HG02840 (cell line): ENCODE measurements around the gene DYNLT4.
"Not testable (repeated sequence)": the region's sequence is repeated elsewhere in the genome, so short reads cannot be mapped to it uniquely, and the experiment has no call there.

ENCODE experiments used
- ATAC-seq: cut with Tn5 transposase; IDR thresholded peaks from one replicate; pipeline ENCODE4 v1.9.1; 2021; ENCODE audit warnings: mild to moderate bottlenecking, moderate library complexity, moderate number of reproducible peaks; ENCODE audit not compliant: unreplicated experiment, low FRiP score

The DYNLT4 gene

DNA sequence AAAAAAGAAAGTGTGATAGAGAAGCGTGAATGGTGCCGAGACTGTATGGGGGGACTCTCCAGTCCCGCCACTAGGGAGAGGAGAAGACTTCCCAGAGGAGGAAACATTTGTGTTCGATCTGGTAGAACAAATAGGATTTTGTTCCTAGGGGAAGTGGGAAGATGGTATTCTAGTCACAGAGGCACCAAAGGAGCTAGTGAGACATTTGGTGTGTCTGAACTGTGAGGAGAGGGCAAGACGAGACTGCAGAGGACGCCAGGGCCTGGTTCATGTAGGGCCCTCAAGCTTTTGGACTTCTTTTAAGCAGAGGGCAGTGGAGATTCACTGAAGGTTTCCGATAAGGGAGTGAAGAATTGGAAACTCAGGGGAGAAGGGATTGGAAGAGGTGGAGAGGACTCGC, 4.1 kb upstream of the DYNLT4 start:
- no peak for ATAC-seq

DNA sequence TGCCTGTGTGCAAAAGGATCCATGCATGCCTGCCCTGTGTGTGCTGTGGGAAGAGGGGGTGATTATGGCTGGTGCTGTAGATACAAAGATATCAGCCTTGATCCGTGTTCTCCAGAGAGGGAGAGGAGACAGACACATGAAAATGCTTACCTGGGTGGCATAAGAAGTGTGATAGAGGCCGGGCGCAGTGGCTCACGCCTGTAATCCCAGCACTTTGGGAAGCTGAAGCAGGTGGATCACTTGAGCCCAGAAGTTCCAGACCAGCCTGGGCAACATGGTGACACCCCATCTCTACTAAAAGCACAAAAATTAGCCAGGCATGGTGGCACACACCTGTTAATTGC, 3.6 kb upstream of the DYNLT4 start:
- not testable (repeated sequence) for ATAC-seq

DNA sequence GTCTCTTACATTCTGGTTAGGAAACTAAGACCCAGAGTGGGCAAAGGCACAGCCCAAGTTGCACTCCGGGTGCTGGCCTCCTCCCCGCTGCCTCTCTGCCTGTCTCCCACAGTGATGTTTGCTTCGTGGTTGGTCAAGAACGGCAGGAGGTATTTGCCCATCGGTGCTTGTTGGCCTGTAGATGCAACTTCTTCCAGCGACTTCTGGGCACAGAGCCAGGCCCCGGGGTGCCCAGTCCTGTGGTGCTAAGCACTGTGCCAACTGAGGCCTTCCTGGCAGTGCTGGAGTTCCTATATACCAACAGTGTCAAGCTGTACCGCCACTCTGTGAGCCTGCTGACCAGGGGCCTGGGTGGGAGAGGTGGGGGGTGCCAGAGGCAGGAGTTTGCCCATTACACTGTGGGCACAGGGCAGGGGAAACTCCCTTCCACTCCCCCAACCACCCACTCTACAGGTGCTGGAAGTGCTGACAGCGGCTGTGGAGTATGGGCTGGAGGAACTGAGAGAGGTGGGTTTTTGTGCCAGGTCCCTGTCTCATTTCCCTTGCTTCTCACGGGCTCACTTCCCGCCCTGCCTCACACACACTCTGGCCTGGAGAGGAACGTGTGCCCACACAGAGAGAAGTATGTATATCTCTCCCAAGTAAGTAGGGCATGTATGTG, 3.1 kb upstream of the DYNLT4 start:
- no peak for ATAC-seq

DNA sequence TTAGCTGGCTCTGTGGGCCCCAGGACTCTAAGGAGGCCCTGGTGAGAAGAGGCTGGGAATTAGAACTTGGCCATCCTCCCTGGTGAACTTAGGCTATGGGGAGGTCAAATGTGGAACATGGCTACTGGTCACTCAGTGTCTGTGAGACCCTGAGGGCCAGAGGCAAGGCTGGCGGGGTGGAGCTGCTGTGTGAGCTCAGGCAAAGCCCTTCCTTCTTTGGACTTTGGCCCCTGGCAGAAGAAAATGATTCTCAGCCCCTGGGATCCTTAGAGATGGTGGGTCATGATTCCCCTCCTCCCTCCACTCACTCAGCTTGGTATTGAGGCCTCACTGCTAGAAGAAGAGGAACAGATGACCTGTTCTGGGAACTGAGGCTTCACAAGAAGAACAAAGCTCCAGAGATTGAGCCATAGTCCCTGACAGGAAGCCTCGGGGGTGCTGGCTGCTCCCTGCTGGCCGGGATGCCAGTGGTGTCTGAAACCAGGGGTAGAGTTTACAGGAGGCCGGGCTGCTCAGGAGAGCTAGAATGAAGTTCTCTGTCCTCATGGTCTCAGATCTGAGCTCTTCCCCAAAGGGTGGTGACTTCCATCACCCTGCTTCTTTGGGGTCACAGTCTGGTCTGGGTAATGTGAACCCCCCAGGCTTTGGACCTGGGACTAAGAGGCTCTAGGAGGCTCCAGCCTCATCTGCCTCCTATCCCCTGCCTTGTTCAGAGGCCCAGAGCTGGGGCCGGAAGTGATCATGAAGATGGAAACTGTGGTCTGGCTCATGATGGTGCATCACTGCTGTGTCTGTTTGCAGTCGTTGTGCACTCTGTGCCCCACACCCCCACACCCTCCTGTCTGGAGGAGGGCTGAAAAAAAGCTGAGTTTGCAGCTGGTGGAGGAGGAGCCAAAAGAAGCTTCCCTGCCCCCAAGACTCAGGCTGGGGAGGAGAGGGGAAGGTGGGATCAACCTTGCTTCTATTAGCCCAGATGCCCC, 2.1 kb upstream of the DYNLT4 start:
- ATAC-seq = peak; percentile 29

DNA sequence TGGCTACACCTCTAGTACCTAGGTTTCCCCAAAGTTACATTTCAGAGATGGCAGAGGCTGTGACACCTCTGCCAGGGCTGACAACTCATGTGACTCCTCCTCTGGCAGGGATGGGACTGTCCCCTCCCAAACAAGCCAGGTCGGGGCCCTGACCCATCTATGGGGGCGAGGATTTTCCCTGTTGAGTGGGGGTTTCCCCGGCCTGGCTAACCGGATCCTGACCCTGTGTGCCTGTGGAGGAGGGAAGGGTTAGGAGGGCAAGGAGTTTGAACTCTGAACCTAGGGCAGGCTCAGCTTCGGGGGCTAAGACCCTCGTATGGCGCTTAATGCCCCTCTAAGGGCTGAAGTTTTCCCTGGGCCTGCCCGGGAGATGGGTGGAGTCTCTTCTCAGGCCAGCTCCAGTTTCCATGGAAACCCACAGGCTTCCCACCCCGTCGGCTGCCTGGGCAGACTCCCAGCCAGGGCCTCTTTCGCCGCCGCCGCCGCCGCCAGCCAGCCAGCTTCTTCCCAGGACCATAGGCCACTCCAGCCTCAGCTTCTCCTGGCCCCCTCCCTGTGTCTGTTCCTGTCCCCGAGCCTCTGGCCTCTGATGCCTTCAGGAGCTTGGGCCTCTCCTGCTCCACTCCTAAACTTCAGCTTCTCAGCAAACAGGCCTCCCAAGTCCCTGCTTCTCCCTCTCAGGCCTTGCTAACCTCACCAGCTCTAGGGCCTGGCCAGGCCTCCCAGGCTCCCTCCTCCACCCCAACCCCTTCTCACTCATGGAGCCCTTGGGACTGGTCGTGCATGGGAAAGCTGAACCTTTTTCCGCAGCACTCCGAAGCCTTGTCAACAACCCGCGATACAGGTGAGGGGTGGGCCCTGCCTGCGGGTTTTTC, 1.1 kb upstream of the DYNLT4 start, which contains the start of gene BTBD19:
Gene BTBD19 (plus strand): TSS at position 461 of the 875 bp plus-strand sequence. CDS start 298 bp downstream, at position 759.
- no peak for ATAC-seq

DNA sequence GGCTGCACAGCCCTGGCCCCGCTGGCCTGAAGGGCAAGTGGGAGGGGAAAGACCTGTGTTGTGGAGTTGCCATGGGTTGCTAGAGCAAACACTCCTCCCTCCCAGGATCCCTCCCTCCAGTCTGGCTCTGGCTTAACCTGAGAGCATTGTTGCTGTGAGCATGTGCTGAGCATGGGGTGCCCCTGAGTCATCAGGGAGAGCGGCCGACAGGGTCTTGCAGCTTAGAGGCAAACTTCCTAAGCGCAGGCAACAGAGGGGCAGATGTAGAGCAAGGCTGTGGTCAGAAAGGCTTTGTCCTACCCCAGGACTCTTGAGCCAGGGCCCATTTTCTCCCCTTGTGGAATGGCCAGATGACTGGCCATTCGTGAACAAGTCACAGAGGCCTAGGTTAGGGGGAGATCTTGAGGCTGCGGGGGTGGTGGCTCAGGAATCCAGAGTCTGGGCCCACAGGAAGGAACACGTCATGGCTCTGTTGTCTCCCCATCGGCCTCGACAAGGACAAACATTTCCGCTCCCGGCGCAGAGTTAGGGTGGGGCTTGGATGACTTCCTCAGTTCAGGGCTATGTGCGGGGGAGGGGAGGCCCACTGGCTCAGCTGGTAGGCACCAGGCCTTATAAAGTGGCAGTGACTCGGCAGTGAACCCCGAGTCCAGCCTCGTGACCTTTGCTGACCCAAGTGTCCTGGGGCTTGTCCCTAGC, 362 bp upstream of the DYNLT4 start:
- no peak for ATAC-seq

DNA sequence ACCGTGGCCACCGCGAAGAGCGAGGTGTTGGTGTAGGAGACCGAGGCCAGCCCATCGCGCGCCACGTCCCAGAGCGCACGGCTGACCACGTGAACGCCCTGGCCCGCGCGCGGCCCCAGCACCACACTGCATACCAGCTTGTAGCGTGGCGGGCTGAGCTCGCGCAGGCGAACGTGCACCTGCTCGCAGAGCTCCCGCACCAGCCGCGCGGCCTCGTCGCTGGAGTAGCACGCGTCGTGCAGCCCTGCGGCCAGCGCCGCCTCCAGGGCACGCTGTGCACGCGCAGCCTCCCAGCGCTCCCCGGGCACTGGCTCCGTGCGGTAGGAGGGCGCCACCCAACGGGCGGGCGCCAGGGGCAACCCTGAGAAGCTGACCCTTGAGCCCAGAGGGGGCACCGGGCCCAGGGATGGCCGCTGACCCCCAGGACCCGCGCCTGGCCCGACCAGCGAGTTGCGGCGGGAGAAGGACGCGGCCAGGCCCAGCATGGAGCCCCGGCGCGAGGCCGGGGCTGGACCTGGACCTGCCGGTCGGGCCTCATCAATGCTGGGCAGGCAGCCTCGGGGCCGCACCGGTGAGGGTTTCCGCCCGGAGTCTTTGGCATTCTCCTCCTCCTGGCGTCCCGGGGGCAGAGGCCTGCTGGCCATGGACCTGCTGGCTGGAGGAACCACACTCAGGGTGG, 987 bp downstream of the DYNLT4 start:
- no peak for ATAC-seq

DNA sequence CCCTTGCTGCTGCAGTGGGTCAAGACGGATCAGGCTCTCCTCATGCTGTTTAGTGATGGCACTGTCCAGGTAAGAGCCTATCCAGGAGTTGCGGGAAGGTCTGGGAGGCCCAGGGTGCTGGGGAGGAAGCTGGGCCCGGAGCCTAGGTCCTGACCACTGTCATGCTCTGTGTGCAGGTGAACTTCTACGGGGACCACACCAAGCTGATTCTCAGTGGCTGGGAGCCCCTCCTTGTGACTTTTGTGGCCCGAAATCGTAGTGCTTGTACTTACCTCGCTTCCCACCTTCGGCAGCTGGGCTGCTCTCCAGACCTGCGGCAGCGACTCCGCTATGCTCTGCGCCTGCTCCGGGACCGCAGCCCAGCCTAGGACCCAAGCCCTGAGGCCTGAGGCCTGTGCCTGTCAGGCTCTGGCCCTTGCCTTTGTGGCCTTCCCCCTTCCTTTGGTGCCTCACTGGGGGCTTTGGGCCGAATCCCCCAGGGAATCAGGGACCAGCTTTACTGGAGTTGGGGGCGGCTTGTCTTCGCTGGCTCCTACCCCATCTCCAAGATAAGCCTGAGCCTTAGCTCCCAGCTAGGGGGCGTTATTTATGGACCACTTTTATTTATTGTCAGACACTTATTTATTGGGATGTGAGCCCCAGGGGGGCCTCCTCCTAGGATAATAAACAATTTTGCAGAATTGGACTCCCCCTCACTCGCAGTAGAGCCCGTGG, 1.7 kb downstream of the DYNLT4 start:
- ATAC-seq = no peak

DNA sequence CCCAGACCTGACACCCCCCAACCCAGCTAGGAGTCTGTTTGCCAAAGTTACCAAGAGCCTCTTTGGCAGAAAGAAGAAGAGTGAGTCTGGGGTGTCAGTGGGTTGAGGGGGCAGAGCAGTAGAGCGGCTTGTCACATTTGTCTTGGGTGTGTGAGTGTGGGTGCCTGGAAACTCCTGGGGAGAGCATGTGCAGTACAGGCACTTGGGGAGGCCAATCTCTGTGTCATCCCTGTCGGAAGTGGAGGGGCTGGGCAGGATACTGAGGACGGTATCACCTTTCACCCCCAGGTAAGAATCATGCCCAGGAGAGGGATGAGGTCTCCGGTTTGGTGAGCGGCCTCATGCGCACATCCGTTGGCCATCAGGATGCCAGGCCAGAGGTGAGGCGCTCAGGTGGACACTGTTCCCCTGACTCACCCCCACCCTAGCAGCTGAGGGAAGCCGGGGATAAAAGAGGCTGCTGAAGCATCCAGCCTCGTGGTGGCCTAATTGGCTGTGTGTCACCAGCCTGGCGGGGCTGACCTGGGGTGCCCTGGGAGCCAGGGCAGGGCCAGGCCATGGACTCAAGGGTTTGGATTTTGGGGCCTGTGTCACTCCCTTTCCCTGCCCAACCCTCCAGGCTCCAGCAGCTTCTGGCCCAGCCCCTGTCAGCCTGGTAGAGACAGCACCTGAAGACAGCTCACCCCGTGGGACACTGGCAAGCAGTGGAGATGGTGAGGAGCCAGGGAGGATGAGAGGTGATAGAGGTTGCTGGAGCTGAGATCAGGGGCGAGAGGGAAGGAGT, 3.6 kb downstream of the DYNLT4 start:
- ATAC-seq = no peak

DNA sequence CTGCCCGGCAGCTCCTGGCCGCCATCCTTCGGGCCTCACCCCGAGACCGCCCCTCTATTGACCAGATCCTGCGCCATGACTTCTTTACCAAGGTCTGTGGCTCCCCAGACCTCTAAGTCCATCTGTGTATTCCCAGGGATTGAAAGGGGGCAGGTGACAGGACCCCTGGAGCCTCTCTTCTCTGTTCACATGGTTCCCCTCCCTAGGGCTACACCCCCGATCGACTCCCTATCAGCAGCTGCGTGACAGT, 4.2 kb downstream of the DYNLT4 start:
- no peak for ATAC-seq

DNA sequence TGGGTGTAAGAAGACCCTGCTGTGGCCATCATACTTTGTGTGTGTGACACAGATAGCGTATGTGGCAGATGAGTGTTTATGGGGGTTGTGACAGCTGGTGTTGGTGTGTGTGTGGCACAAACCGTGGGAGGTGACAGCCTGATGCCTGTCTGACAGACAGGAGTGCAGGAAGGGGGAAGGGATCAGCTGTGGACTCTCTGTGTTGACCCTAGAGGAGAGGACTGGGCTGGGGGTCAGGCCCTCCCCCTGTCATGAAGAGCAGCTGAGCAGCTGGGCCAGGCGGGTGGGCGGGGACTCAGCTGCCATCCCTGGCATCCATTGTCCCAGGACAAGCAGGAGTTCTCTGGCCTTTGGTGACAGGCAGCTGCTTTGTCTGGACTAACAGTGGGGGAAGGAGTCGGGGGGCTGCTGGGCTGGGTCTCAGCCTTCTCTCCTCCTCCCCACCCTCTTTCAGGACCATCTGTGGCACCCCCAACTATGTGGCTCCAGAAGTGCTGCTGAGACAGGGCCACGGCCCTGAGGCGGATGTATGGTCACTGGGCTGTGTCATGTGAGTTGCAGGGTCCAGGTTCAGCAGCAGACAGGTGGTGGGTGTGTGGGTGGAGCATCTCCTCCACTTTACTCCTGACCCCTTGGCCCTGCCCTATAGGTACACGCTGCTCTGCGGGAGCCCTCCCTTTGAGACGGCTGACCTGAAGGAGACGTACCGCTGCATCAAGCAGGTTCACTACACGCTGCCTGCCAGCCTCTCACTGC, 4.7 kb downstream of the DYNLT4 start:
- no peak for ATAC-seq

DNA sequence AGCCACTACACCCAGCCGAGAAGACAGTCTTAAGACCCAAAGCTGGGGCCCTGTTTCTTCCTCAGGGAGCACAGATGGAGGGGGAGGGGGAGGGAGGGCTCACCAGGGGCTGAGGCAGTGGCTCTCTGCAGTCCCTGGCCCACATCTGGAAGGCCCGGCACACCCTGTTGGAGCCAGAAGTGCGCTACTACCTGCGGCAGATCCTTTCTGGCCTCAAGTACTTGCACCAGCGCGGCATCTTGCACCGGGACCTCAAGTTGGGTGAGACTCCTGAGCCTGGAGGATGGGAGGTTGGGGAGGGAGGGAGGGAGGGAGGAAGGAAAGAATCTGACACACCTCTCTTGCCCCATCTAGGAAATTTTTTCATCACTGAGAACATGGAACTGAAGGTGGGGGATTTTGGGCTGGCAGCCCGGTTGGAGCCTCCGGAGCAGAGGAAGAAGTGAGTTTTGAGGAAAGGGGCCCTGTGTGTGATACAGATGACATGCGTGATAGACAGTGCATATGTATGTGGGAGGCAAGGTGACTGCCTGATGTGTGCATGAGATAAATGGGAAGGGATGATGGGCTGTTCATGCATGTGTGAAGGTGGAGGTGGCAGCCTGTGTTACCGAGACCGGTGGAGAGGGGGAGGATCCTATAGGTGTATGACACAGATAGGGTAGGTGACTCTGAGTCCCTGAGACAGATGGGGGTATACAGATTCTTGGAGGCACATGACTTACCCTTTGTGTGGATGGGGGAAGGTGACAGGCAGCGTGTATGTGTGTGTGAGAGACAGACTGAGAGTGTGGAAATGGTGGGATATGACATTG, 5.5 kb downstream of the DYNLT4 start:
- ATAC-seq = no peak

DNA sequence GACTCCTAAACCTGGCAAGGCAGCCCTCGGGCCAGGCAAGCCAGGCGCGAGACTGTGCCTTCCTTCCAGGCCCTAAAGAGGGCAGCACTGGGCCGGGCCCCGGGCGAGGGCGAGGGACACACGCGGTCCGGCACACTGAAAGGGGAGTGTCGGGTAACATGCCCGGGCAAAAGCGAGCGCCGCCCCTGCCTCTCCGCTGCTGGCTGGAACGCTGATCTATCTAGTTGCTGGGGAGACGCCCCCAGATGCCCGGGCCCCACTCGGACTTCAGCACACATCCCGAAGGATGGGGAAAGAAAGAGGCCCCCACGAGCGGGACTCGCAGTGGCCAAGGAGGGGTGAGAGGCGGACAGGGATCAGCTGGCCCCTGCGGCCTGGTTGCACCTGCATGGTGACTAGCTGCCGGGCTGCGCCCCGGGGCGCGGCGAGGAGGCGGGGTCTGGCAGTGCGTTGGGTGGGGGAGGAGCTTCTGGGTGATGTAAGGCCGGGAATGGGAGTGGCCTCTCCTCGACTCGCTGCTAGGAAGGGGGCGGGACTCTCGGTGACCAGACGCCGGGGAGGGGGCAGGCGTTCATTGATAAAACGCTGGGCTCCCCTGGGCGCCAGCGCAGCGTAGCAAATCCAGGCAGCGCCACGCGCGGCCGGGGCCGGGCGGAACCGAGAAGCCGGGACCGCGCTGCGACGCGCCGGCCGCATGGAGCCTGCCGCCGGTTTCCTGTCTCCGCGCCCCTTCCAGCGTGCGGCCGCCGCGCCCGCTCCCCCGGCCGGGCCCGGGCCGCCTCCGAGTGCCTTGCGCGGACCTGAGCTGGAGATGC, 7.2 kb downstream of the DYNLT4 start, which contains the start of gene PLK3:
Gene PLK3 (plus strand): TSS at position 608 of the 815 bp plus-strand sequence. CDS start 87 bp downstream, at position 695.
- peak; percentile 77 for ATAC-seq

DNA sequence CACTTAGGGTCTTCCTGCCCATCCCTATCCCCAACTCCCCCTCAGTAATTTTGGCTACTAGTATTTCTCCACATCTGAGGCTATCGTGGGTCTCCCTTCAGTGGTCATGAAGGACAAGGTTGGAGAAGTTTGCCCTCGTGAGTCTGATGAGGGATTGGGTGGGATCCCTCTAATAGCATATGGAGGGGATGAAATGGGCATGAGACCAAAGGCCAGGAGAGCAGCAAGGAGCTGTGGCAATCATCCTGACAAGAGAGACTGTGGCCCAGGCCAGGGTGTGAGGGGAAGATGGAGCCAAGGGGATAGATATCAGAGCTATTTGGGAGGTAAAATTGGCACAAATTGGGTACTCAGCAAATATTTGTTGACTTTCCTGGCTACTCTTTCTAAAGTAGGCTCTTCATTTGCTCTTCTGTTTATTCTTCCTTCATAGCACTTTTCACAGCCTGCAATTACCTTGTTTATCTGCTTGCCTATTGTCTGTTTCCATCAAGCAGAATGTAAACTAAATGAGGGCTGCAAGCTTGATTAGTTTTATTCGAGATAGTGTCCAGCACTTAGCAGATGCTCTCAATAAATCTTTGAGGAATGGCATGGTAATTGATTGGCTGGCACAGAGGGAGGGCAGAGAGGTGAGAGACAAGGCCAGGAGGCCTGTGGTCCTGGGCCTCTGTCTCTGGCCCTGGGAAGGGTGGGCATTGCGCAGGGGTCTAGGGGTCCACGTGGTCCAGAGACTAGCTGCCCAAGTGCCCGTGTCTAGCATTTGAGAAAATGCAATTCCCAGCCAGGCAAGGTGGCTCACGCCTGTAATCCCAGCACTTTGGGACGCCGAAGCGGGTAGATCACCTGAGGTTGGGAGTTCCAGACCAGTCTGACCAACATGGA, 8.4 kb downstream of the DYNLT4 start:
- ATAC-seq = no peak

DNA sequence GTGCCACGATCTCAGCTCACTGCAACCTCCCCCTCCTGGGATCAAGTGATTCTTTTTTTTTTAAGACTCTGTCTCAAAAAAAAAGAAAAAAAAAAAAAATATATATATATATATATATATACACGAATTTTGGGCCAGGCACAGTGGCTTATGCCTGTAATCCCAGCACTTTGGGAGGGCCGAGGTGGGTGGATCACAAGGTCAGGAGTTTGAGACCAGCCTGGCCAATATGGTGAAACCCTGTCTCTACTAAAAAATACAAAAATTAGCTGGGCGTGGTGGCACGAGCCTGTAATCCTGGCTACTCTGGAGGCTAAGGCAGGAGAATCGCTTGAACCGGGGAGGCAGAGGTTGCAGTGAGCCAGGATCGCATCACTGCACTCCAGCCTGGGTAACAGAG, 9.3 kb downstream of the DYNLT4 start:
- not testable (repeated sequence) for ATAC-seq
